NCI-H1105 (cell line): ENCODE measurements around the gene CAST.

Experiments
- DNase-seq: peaks from one replicate; lab custom pipeline; 2025; lab: John Stamatoyannopoulos, UW

The CAST gene

GRCh38 chr5:96671441-96671840 lies 9.3 kb downstream of the CAST start:
- no peak for DNase-seq

- no peak for DNase-seq
Measured at GRCh38 chr5:96673127-96673526, 11.0 kb downstream of the CAST start.

- DNase-seq, result no peak
Measured at GRCh38 chr5:96675882-96676281, 13.7 kb downstream of the CAST start.

GRCh38 chr5:96677496-96677895 lies 15.3 kb downstream of the CAST start:
- DNase-seq, result no peak

GRCh38 chr5:96679293-96679692 lies 17.1 kb downstream of the CAST start:
- DNase-seq, result no peak

- no peak for DNase-seq
Measured at GRCh38 chr5:96680759-96681470, 18.7 kb downstream of the CAST start.

GRCh38 chr5:96683392-96683791 lies 21.2 kb downstream of the CAST start:
- DNase-seq, result no peak

- DNase-seq, result no peak
Measured at GRCh38 chr5:96683810-96684209, 21.6 kb downstream of the CAST start.

- no peak for DNase-seq
Measured at GRCh38 chr5:96687080-96687479, 24.9 kb downstream of the CAST start.

GRCh38 chr5:96687812-96688453 lies 25.8 kb downstream of the CAST start:
- no peak for DNase-seq

- DNase-seq, result no peak
Measured at GRCh38 chr5:96690861-96691260, 28.7 kb downstream of the CAST start.

GRCh38 chr5:96691503-96692303 lies 29.5 kb downstream of the CAST start:
- DNase-seq, result no peak

GRCh38 chr5:96692441-96692840 lies 30.3 kb downstream of the CAST start:
- DNase-seq, result no peak

- DNase-seq, result no peak
Measured at GRCh38 chr5:96699186-96699820, 37.1 kb downstream of the CAST start.

- peak; percentile 30 for DNase-seq
Measured at GRCh38 chr5:96702503-96703383, 40.6 kb downstream of the CAST start.

GRCh38 chr5:96703384-96703920 lies 41.3 kb downstream of the CAST start:
- DNase-seq, result no peak

- DNase-seq, result no peak
Measured at GRCh38 chr5:96703995-96704394, 41.8 kb downstream of the CAST start.

- DNase-seq, result no peak
Measured at GRCh38 chr5:96706433-96707111, 44.4 kb downstream of the CAST start.

GRCh38 chr5:96708600-96708999 lies 46.4 kb downstream of the CAST start:
- no peak for DNase-seq

GRCh38 chr5:96709152-96709821 lies 47.1 kb downstream of the CAST start:
- no peak for DNase-seq
